ENCODE data around the gene OSTM1.

DNA sequence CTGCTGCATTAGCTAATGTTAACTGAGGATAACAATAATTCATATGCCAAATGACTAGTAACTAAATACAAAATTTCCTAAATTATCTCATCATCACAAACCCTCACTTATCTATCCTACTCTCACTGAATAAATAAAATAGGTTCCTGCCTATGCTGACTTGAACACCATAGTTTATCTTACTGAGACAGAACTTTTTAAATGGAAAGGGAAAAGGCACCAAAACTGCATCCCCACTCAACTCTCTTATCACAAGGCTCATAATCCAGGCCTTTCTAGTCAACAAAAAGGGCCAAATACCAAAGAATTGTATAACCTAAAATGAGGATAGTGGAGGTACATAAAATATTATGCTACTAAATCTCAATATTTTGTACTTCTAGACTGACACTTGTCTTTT is 23.1 kb downstream of the OSTM1 start:
- TF ChIP-seq, protein P1, sequence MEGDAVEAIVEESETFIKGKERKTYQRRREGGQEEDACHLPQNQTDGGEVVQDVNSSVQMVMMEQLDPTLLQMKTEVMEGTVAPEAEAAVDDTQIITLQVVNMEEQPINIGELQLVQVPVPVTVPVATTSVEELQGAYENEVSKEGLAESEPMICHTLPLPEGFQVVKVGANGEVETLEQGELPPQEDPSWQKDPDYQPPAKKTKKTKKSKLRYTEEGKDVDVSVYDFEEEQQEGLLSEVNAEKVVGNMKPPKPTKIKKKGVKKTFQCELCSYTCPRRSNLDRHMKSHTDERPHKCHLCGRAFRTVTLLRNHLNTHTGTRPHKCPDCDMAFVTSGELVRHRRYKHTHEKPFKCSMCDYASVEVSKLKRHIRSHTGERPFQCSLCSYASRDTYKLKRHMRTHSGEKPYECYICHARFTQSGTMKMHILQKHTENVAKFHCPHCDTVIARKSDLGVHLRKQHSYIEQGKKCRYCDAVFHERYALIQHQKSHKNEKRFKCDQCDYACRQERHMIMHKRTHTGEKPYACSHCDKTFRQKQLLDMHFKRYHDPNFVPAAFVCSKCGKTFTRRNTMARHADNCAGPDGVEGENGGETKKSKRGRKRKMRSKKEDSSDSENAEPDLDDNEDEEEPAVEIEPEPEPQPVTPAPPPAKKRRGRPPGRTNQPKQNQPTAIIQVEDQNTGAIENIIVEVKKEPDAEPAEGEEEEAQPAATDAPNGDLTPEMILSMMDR (IDR thresholded peaks at IDR 0.05) = no peak
- TF ChIP-seq POLR2A (IDR thresholded peaks at IDR 0.05) = no peak

All from testis (tissue), 2 donors.